Fibroblast of the conjunctiva (primary cell): ENCODE measurements around the gene NR4A2.

ENCODE experiments used
- DNase-seq: peaks from one replicate; pipeline ENCODE4 v3.0.0-alpha.2; 2010; ENCODE audit warnings: low read depth

NR4A2 gene

GRCh38 chr2:156332534-156333273 is at the start of gene NR4A2:
Gene NR4A2 (minus strand): TSS chr2:156332721. CDS start chr2:156330186, 2,535 bp downstream.
- no peak for DNase-seq

GRCh38 chr2:156380117-156380645 is 47.7 kb upstream of the NR4A2 start:
- no peak for DNase-seq

- no peak for DNase-seq
Measured at GRCh38 chr2:156379714-156380113, 47.2 kb upstream of the NR4A2 start.

- DNase-seq = no peak
Measured at GRCh38 chr2:156379071-156379470, 46.5 kb upstream of the NR4A2 start.

- no peak for DNase-seq
Measured at GRCh38 chr2:156366753-156367152, 34.2 kb upstream of the NR4A2 start.

- no peak for DNase-seq
Measured at GRCh38 chr2:156363141-156363540, 30.6 kb upstream of the NR4A2 start.

GRCh38 chr2:156356014-156356754 is 23.7 kb upstream of the NR4A2 start:
- no peak for DNase-seq

DNA sequence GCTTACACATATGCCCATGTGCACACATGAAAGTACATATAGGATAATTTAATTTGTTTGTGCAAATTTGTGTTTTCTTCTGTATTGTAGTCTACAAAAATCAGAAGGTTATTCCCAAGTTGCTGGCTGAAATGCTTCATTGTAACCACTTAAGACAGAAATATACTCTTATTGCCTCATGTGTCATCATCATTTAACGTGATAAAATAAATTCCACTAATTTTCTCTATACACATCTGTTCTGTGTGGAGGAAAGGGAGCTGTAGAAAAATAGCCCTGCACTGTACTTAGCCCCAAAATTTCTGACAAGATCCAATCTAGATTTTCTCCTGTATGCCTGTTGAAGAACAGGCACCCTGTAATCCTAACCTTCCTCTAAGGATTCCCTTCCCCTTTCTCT is 20.4 kb upstream of the NR4A2 start:
- DNase-seq = no peak

DNA sequence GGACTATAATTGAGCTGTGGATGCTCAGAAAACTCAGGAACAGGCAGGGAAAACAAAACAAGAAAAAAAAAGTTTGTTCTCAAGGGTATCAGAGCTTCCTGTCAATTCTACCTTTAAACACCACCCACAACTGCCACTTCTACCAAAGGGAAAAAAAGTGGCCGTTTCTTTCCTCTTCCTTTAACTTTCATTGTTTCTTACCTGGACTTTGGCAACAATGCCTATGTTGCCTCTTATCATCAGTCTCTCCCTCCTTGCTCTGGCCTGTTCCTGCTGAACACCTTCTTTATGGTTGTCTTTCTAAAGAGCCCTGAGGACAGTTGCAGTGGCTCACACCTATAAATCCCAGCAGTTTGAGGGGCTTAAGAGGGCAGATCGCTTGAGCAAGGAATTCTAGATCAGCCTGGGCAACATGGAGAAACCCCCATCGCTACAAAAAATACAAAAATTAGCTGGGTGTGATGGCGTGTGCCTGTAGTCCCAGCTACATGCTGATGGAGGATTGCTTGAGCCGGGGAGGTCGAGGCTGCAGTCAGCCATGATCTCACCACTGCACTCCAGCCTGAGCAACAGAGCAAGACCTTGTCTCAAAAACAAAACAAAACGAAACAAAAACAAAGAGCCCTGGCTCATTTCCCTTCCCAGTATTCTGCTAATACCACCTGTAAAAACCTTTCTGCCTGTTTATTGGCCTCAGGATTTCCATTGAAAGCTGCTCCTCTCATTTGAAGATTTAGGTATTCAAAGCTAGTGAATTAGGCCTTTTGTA is 18.0 kb upstream of the NR4A2 start:
- DNase-seq = no peak

DNA sequence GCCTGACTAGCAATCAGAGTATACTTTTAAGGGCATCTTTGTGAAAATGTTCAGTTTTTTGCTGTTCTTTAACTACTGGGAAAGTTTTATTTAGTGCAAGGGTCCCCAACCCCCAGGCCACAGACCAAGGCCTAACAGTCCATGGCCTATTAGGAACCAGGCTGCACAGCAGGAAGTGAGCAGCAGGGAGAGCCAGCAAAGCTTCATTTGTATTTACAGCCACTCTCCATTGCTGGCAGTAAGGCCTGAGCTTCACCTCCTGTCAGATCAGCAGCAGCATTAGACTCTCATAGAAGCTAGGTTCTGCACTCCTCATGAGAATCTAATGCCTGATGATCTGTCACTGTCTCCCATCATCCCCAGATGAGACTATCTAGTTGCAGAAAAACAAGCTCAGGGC is 17.1 kb upstream of the NR4A2 start:
- DNase-seq = no peak

- no peak for DNase-seq
Measured at GRCh38 chr2:156349161-156349560, 16.6 kb upstream of the NR4A2 start.

DNA sequence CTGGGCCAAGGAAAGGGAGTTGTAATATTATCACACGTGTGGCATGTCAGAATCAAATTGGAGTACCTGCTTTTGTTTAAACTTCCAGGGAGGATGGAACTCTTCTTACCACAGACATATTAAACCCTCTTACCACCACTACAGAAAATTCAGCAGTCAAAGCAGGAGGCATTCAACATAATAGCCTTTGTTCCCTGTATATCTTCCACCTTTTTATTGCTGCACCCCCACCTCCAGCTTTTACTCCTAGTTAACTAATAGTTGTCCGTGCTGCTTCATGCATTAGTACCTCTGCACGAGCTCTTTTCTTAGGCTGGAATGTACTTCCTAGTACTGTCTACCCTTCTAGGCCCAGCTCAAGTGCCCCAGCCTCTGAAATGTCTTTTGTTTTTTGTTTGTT is 14.9 kb upstream of the NR4A2 start:
- no peak for DNase-seq

- no peak for DNase-seq
Measured at GRCh38 chr2:156346731-156347130, 14.2 kb upstream of the NR4A2 start.

GRCh38 chr2:156345582-156345981 is 13.1 kb upstream of the NR4A2 start:
- no peak for DNase-seq

GRCh38 chr2:156343940-156344301 is 11.4 kb upstream of the NR4A2 start:
- DNase-seq = no peak

DNA sequence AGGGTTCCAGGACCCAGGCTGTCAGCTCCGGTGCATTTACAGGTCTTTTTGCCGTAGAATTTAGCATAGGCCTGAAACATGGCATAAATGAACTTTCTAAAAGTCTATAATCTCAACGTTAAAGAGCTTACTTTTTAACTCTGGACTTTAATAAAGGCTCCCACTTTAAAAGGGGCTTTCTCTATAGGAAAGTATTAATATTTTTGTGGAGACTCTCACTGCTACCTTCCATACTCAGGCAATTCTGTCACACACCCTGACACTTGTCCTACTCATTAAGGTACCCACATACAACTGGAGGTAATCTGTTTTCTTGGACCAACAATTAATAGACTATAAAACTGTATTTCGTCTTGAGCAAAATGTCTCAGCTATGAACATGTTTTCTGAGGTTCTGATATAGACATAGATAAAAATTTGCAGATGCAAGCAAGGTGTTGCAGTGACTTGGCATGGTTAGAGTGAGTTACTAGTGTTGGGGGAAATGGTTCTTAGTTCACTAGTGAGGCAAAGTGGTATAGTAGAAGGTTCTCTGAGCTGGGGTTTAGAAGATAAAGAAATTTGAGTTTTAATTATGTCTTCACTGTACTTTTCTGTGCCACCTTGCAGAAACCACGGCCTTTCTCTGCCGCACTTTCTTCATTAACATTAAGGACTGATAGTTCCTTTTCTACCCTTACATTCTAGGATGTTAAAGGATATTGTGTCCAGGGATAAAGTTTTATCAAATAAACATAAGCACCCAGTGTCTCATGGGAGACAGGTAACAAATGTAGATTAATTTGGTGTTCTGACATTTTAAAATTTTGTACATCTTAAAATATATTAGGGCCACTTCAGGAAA is 10.8 kb upstream of the NR4A2 start:
- DNase-seq = no peak

DNA sequence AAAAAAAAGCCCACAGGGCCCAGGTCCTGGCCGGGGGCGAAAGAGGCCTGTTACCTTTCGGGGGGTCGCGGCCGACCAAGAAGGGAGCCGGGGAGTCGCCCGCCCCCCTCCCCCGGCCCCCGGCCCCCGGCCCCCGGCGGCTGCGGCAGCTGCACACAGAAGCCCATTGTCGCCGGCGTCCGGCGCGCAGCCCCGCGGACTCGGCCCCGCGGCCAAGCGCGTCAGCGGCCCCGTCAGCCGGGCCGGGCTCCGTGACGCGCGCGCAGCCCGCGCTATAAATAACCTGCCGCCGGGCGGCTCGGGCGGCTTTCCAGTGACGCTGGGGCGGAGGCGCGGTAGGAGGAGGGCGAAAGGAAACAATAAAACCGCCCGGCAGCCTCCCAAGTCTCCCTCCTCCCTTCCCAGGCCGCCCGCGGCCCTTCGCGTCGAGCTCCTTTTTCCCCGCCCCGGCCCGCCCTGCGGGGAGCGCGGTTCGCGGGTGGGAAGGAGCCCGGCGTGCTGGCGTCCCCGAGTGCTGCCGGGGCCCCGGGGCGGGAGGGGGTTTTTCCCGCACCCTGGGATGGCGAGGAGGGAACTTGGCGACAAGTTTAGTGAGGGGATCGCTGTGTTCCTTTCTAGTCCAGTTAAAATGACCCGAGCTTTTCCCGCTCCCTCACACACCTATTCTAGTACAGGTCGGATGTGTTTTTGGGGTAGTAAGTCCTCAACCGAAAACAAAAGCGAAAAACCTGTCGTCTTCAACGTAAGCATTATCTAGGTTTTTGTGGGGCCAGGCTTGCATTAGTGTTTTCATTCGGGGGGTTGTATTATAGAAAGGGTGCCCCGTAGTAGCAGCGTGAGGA is 10.0 kb upstream of the NR4A2 start:
- peak; percentile 84 for DNase-seq

GRCh38 chr2:156341452-156342253 is 9.1 kb upstream of the NR4A2 start:
- DNase-seq = peak; percentile 90

DNA sequence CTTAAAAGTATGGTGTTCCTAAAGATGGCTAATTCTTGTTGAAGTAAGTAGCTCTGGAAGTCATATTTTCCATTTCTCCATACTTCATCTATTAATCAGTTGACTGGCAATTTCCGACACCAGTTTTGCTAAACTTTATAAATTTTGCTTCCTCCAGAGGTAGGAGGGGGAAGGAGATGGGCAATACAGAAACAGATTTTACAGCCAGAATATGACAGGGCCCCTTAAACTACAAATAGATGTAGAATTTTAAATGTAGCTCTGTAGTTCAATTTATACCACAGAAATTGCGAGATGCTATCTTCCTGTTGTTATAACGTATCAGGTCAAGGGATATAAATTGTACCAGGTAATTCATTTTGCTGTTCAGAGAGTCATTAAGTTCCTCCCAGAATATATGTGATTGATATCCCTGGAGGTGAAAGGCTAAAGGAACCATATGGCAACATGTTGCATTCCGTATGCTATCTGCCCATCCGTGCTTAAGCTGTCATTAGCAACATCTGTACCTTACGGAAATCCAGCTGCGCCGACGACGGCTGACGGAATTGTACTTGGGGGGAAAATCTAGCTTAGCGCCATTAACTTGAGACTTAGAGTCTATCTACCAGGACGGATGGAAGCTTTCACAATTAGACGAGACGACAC is 8.4 kb upstream of the NR4A2 start:
- DNase-seq = no peak
